ENCODE measurements around the gene LYG2. TPM values are rescaled to one million over a fixed set of nuclear protein-coding genes. Genes with fewer than 3 reads are reported as not detected.
A peak's percentile ranks its signal among the peaks of the same experiment; 100 is the strongest.
"Not testable (repeated sequence)": the region's sequence is repeated elsewhere in the genome, so short reads cannot be mapped to it uniquely, and the experiment has no call there.

LYG2 gene
- total RNA-seq, 1 experiment from 2014 or later: not detected

DNA sequence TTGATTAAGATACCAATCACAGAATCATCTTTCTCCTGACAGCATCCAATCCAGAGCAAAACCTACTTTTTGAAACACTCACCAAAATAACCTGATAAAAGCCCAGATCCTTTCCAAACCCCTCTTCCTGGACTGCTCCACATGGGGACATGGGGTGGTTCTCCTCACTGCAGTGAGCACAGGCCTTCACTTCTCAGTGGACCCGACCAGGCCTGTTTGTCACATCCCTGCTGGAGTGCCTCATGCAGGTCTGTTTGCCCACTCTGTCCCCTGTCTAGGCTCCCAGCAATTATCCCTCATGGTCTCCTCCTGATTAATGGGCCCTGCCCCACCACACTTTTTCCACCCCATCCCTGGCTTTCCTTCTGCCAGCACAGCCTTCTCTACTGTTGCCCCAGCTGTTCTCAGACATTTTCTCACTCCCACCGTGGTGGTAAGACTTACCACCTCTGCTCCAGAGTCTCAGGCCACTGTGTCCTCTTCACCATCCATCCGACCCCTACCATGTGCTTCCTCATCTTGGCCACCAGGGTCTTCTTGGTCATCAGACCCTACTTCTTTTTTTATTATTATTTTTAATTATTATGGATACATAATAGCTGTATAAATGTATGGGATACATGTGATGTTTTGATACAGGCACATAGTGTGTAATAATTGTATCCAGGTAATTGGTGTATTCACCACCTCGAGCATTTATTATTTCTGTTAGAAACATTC, 53.3 kb downstream of the LYG2 start:
- Histone ChIP-seq H3K27ac (ENCODE audit: low read depth, low read length, poor library complexity, severe bottlenecking) (no peak overlapping the region), H3K4me1 (ENCODE audit: insufficient read depth, low read length, poor library complexity, severe bottlenecking) (no peaks in the 10 kb centered on the region), H3K9me3 (ENCODE audit: low read depth, low read length, poor library complexity, severe bottlenecking) (no peaks in the 10 kb centered on the region), H3K27me3 (replicated peaks; ENCODE audit: insufficient read depth, low read depth, low read length, poor library complexity) (no peaks in the 10 kb centered on the region), H3K36me3 (ENCODE audit: insufficient read depth, low read length, poor library complexity, severe bottlenecking) (peaks cover under 1% of the 10 kb centered on the region), H3K4me3 (ENCODE audit: low read depth, low read length, poor library complexity, severe bottlenecking) (no peak overlapping the region)
- no peak for DNase-seq (ENCODE audit: low spot score)
- intact Hi-C loops (cut with micrococcal nuclease; ENCODE audit: unreplicated experiment): no loop called here
- ChIA-PET CTCF (no interaction called here), POLR2A (ENCODE audit: low non-redundant PET) (no interaction called here)
- BruUV-seq (replicated peaks): no TSS peak
- TF ChIP-seq, protein P1, sequence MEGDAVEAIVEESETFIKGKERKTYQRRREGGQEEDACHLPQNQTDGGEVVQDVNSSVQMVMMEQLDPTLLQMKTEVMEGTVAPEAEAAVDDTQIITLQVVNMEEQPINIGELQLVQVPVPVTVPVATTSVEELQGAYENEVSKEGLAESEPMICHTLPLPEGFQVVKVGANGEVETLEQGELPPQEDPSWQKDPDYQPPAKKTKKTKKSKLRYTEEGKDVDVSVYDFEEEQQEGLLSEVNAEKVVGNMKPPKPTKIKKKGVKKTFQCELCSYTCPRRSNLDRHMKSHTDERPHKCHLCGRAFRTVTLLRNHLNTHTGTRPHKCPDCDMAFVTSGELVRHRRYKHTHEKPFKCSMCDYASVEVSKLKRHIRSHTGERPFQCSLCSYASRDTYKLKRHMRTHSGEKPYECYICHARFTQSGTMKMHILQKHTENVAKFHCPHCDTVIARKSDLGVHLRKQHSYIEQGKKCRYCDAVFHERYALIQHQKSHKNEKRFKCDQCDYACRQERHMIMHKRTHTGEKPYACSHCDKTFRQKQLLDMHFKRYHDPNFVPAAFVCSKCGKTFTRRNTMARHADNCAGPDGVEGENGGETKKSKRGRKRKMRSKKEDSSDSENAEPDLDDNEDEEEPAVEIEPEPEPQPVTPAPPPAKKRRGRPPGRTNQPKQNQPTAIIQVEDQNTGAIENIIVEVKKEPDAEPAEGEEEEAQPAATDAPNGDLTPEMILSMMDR (conservative IDR thresholded peaks at IDR 0.05; ENCODE audit: low read depth, low read length): 0 out of 2 replicates have a peak, but pooled peaks have one; percentile 10
- no peak for TF ChIP-seq EZH2 (IDR thresholded peaks at IDR 0.05; ENCODE audit: borderline replicate concordance, low read depth, low read length, poor library complexity, severe bottlenecking)

DNA sequence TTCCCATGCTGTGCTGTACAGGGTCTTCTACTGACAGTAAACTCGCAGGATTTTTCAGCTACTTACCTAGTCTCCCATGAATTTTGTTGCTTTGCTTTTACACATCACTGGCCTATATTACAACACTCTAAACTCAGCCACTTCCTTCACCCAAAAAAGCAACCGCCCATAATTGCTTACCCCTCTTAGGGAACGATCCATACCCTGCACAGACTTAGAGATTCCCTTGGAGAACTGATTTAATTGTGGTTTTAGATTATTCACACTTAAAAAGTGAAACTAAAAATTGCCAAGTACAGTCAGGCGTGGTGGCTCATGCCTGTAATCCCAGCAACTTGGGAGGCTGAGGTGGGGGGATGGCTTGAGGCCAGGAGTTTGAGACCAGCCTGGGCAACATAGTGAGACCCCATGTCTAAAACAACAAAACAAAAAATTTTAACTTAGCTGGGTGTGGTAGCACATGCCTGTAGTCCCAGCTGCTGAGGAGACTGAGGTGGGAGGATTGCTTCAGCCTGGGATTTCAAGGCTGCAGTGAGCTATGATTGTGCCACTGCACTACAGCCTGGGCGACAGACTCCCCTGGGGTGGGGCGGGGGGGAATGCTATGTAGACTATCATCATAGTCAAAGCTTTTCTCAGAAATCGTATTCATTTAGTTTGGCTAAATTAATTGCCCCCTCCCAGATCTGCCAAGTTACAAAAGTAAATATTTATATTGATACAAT, 55.2 kb downstream of the LYG2 start:
- DNase-seq (ENCODE audit: low spot score): no peak
- Histone ChIP-seq H3K4me3 (ENCODE audit: low read depth, low read length, poor library complexity, severe bottlenecking) (no peak overlapping the region), H3K4me1 (ENCODE audit: insufficient read depth, low read length, poor library complexity, severe bottlenecking) (no peaks in the 10 kb centered on the region), H3K27me3 (replicated peaks; ENCODE audit: insufficient read depth, low read depth, low read length, poor library complexity) (no peaks in the 10 kb centered on the region), H3K36me3 (ENCODE audit: insufficient read depth, low read length, poor library complexity, severe bottlenecking) (peaks cover 15% of the 10 kb centered on the region), H3K27ac (ENCODE audit: low read depth, low read length, poor library complexity, severe bottlenecking) (no peak overlapping the region), H3K9me3 (ENCODE audit: low read depth, low read length, poor library complexity, severe bottlenecking) (no peaks in the 10 kb centered on the region)
- intact Hi-C loops (cut with micrococcal nuclease; ENCODE audit: unreplicated experiment): no loop called here
- ChIA-PET POLR2A (ENCODE audit: low non-redundant PET) (no interaction called here), CTCF (no interaction called here)
- TF ChIP-seq EZH2 (IDR thresholded peaks at IDR 0.05; ENCODE audit: borderline replicate concordance, low read depth, low read length, poor library complexity, severe bottlenecking): no peak
- TF ChIP-seq, protein P1 (conservative IDR thresholded peaks at IDR 0.05; ENCODE audit: low read depth, low read length): no peak
- BruUV-seq (replicated peaks): no TSS peak

DNA sequence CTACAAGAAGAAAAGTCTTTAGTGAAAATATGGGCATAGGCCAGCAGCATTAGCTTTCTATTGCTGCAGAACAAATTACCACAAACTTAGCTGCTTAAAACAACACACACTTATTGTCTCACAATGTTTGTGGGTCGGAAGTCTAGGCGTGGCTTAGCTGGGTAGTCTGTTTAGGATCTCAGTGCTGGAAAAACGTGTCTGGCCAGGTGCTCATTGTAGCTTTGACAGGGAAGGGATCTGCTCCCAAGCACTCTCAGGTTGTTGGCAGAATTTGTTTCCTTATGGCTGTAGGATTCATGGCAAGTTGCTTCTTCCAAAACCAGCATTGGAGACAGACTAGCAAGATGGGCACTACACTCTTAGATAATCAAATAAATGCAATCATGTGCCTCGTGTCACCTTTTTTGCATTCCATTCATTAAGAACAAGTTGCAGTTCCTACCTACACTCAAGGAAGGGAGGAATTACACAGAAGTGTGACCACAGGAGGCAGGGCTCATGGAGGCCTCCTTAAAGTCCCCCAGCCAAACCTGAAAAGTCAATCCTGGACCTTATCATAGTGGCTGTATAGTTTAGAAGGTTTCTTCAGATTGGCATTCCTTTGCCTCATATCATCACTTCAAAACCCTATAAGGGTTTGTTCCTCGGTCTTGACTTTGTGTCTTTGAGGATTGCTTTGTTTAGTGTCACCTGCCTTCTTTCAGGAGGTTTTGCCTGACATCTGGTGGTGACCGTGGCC, 57.2 kb downstream of the LYG2 start:
- no TSS peak for BruUV-seq (replicated peaks)
- Histone ChIP-seq H3K36me3 (ENCODE audit: insufficient read depth, low read length, poor library complexity, severe bottlenecking) (peaks cover 23% of the 10 kb centered on the region), H3K27ac (ENCODE audit: low read depth, low read length, poor library complexity, severe bottlenecking) (no peak overlapping the region), H3K27me3 (replicated peaks; ENCODE audit: insufficient read depth, low read depth, low read length, poor library complexity) (no peaks in the 10 kb centered on the region), H3K9me3 (ENCODE audit: low read depth, low read length, poor library complexity, severe bottlenecking) (no peaks in the 10 kb centered on the region), H3K4me3 (ENCODE audit: low read depth, low read length, poor library complexity, severe bottlenecking) (no peak overlapping the region), H3K4me1 (ENCODE audit: insufficient read depth, low read length, poor library complexity, severe bottlenecking) (no peaks in the 10 kb centered on the region)
- intact Hi-C loops (cut with micrococcal nuclease; ENCODE audit: unreplicated experiment): no loop called here
- TF ChIP-seq, protein P1 (conservative IDR thresholded peaks at IDR 0.05; ENCODE audit: low read depth, low read length): no peak
- no peak for TF ChIP-seq EZH2 (IDR thresholded peaks at IDR 0.05; ENCODE audit: borderline replicate concordance, low read depth, low read length, poor library complexity, severe bottlenecking)
- CTCF ChIA-PET: no interaction called here
- POLR2A ChIA-PET (ENCODE audit: low non-redundant PET): no interaction called here
- no peak for DNase-seq (ENCODE audit: low spot score)

DNA sequence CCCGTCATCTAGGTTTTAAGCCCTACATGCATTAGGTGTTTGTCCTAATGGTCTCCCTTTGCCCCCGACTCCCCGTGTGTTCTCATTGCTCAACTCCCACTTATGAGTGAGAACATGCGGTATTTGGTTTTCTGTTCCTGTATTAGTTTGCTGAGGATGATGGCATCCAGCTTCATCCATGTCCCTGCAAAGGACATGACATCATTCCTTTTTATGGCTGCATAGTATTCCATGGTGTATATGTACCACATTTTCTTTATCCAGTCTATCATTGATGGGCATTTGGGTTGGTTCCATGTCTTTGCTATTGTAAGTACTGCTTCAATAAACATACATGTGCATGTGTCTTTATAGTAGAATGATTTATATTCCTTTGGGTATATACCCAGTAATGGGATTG, 63.1 kb downstream of the LYG2 start:
- H3K4me3 ChIP-seq (ENCODE audit: low read depth, low read length, poor library complexity, severe bottlenecking); CTCF ChIA-PET; H3K4me1 ChIP-seq (ENCODE audit: insufficient read depth, low read length, poor library complexity, severe bottlenecking); POLR2A ChIA-PET (ENCODE audit: low non-redundant PET); DNase-seq (ENCODE audit: low spot score); BruUV-seq (replicated peaks); intact Hi-C loops (cut with micrococcal nuclease; ENCODE audit: unreplicated experiment); H3K9me3 ChIP-seq (ENCODE audit: low read depth, low read length, poor library complexity, severe bottlenecking); H3K27me3 ChIP-seq (replicated peaks; ENCODE audit: insufficient read depth, low read depth, low read length, poor library complexity); H3K27ac ChIP-seq (ENCODE audit: low read depth, low read length, poor library complexity, severe bottlenecking): not testable (repeated sequence)
- peaks cover 38% of the 10 kb centered on the region for H3K36me3 ChIP-seq (ENCODE audit: insufficient read depth, low read length, poor library complexity, severe bottlenecking)
